H1 (cell line): ENCODE data around the gene RPTOR. TPM values are rescaled to one million over a fixed set of nuclear protein-coding genes. Genes with fewer than 3 reads are reported as not detected.
A peak's percentile ranks its signal among the peaks of the same experiment; 100 is the strongest.

Experiments used
- CEBPB ChIP-seq: IDR thresholded peaks from 2 replicates; pipeline ENCODE4 v1.6.1; 2012; ENCODE audit warnings: low read depth, low read length
- CHD1 ChIP-seq: IDR thresholded peaks from 2 replicates; pipeline ENCODE4 v1.6.1; 2012; ENCODE audit warnings: low read depth, low read length, improper control_type of control experiment
- CHD2 ChIP-seq: IDR thresholded peaks from 2 replicates; pipeline ENCODE4 v1.6.1; 2012; ENCODE audit warnings: low read length, improper control_type of control experiment
- EP300 ChIP-seq, 2 experiments: IDR thresholded peaks; 1 replicate in 1 of 2; 2 replicates in 1 of 2; pipeline ENCODE4 v1.6.1; 2011 to 2012; ENCODE audit warnings: low read depth in 2 of 2, low read length in 2 of 2, mild to moderate bottlenecking in 2 of 2, borderline replicate concordance in 1 of 2, inconsistent platforms in 1 of 2, moderate library complexity in 1 of 2
- HDAC6 ChIP-seq: IDR thresholded peaks from one replicate; pipeline ENCODE4 v1.7.1; 2012; ENCODE audit warnings: low read depth, mild to moderate bottlenecking, inconsistent platforms, low read length, moderate library complexity
- KDM1A ChIP-seq: fragments of 200-600, 300-600 bp; sonication (generic); IDR thresholded peaks from 2 replicates; pipeline ENCODE4 v1.7.1; 2016; ENCODE audit warnings: mild to moderate bottlenecking, low read length, borderline replicate concordance
- KDM5A ChIP-seq: fragments of 200-600 bp; IDR thresholded peaks from 2 replicates; pipeline ENCODE4 v1.7.1; 2012; ENCODE audit warnings: mild to moderate bottlenecking, low read length, inconsistent platforms, mixed read lengths
- PHF8 ChIP-seq: fragments of 200-600 bp; sonication (generic); conservative IDR thresholded peaks from 2 replicates; pipeline ENCODE4 v1.7.1; 2012; ENCODE audit warnings: low read depth, mild to moderate bottlenecking, inconsistent platforms, low read length, moderate library complexity
- POU5F1 ChIP-seq: IDR thresholded peaks from 2 replicates; pipeline ENCODE4 v1.6.1; 2011; ENCODE audit warnings: low read depth, mild to moderate bottlenecking, low read length, moderate library complexity
- RNF2 ChIP-seq: fragments of 200-900, 300-1000 bp; sonication (generic); IDR thresholded peaks from 2 replicates; pipeline ENCODE4 v1.7.1; 2016; ENCODE audit warnings: borderline replicate concordance, low read depth, mild to moderate bottlenecking, antibody characterized with exemption, low read length; ENCODE audit not compliant: poor library complexity, severe bottlenecking; ENCODE audit errors: missing control alignments
- SP1 ChIP-seq: IDR thresholded peaks from 2 replicates; pipeline ENCODE4 v1.6.1; 2011; ENCODE audit warnings: low read depth, low read length
- SRF ChIP-seq: IDR thresholded peaks from 2 replicates; pipeline ENCODE4 v1.6.1; 2011; ENCODE audit warnings: mild to moderate bottlenecking, low read depth, low read length, moderate library complexity
- TAF1 ChIP-seq: IDR thresholded peaks from 2 replicates; pipeline ENCODE4 v1.6.1; 2011; ENCODE audit warnings: mild to moderate bottlenecking, low read depth, low read length
- TBP ChIP-seq: IDR thresholded peaks from 2 replicates; pipeline ENCODE4 v1.6.1; 2011; ENCODE audit warnings: low read depth, low read length, improper control_type of control experiment
- TEAD4 ChIP-seq: IDR thresholded peaks from 2 replicates; pipeline ENCODE4 v1.6.1; 2012; ENCODE audit warnings: low read depth, low read length, inconsistent platforms, mixed read lengths
- ZNF274 ChIP-seq: IDR thresholded peaks from 2 replicates; pipeline ENCODE4 v1.7.0; 2012; ENCODE audit warnings: low read length, borderline replicate concordance; ENCODE audit errors: extremely low read depth
- polyA plus RNA-seq, 7 experiments: library from polyadenylated mRNA; depleted of rRNA in 3 of 7; stranded (reverse) in 5 of 7; unstranded in 2 of 7; fragments of >200 nt in 5 of 7; fragments of 200-250 nt in 2 of 7; gene quantifications; 1 replicate in 5 of 7; 2 replicates in 1 of 7; 4 replicates in 1 of 7; pipeline versions ENCODE4 v1.2.1 to v1.2.3, GENCODE V29; 2011 to 2013; ENCODE audit warnings: missing spikeins in 2 of 7, mixed read lengths in 2 of 7
- total RNA-seq: library from RNA; stranded (reverse); fragmentation: NEBNext Ultra II Directional; extraction: Animal tissue kit (Norgen Biotek cat#: 25700); gene quantifications from 2 replicates; pipeline ENCODE4 v1.2.1, GENCODE V29; 2021
- TF ChIP-seq, protein P1 (sequence below): IDR thresholded peaks from 2 replicates; pipeline ENCODE4 v1.6.1; 2012; ENCODE audit warnings: low read length, inconsistent platforms
- TF ChIP-seq, protein P2 (sequence below), 3 experiments: IDR thresholded peaks; 1 replicate in 2 of 3; 2 replicates in 1 of 3; pipeline versions ENCODE4 v1.5.1 to v1.6.1; 2011; ENCODE audit warnings: low read length in 3 of 3, mild to moderate bottlenecking in 3 of 3, inconsistent platforms in 2 of 3, low read depth in 1 of 3, moderate library complexity in 1 of 3; ENCODE audit not compliant: insufficient read depth in 1 of 3; ENCODE audit errors: control extremely low read depth in 1 of 3
- TF ChIP-seq, protein P3 (sequence below): IDR thresholded peaks from 2 replicates; pipeline ENCODE4 v1.6.1; 2012; ENCODE audit warnings: inconsistent platforms

Gene RPTOR
- total and polyA plus RNA-seq, 2 of the 8 experiments (the other 6 are each of a cell fraction or from before 2014, with no cell fraction given): 6.9 to 28.7 TPM

DNA sequence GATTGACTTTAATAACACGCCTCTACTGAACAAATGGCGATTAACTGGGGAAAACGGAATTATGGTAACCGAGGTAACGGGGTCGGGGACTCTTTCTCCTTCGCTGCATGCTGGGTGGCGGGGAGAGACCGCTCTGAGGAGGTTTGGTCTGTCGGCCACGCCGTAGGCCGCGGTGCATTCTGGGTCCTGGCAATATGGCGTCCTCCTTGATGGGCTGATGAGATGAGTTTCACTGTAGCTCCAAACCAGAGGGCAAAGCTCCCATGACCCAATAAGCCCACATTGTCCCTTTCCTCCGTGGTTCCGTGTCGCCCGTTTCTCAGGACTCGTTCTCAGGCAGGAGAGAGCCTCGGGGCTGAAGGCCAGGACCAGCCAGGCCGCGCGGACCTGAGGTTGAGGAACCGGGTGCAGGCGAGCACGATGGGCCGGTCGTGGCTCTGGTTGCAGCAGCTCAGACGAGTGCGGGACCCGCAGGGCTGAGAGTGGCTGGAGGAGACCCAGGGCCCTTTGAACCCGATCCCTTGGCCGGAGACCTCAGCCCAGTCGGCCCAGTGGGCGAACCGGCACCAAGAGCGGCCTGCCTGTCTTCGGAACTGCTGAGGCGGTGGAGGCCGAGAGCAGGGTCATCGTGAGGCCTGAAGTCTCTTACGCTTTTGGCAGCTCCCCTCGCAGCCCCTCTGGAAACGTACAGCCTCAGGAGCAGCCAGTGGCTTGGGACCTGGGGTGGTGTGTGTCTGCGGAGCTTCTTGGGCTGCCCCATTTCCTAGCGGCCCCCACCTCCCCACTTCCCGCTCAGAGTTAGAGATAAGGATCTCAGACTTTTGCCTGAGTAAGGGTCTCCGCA is at the start of gene RPTOR (continued):
- TF ChIP-seq, protein P1, sequence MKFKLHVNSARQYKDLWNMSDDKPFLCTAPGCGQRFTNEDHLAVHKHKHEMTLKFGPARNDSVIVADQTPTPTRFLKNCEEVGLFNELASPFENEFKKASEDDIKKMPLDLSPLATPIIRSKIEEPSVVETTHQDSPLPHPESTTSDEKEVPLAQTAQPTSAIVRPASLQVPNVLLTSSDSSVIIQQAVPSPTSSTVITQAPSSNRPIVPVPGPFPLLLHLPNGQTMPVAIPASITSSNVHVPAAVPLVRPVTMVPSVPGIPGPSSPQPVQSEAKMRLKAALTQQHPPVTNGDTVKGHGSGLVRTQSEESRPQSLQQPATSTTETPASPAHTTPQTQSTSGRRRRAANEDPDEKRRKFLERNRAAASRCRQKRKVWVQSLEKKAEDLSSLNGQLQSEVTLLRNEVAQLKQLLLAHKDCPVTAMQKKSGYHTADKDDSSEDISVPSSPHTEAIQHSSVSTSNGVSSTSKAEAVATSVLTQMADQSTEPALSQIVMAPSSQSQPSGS: no peak
- TF ChIP-seq EP300 (IDR thresholded peaks at IDR 0.05; ENCODE audit: borderline replicate concordance in 1 of 2, low read depth in 2 of 2, low read length in 2 of 2) (0 out of 3 replicates have a peak, but pooled peaks of 1 of the 2 experiments have one; percentile 55), CEBPB (no peak), TEAD4 (peak; percentile 40; the same call in 1 of the 2 replicates), CHD2 (no peak; the same call in 1 of the 2 replicates), KDM1A (no peak), RNF2 (no peak), TAF1 (peak; percentile 99), KDM5A (peak; percentile 96), SP1 (peak; percentile 59; the same call in 1 of the 2 replicates), CHD1 (no peak), TBP (peak; percentile 93), ZNF274 (no peak), PHF8 (peak; percentile 91), HDAC6 (no peak), SRF (no peak), POU5F1 (no peak)
- TF ChIP-seq, protein P2, sequence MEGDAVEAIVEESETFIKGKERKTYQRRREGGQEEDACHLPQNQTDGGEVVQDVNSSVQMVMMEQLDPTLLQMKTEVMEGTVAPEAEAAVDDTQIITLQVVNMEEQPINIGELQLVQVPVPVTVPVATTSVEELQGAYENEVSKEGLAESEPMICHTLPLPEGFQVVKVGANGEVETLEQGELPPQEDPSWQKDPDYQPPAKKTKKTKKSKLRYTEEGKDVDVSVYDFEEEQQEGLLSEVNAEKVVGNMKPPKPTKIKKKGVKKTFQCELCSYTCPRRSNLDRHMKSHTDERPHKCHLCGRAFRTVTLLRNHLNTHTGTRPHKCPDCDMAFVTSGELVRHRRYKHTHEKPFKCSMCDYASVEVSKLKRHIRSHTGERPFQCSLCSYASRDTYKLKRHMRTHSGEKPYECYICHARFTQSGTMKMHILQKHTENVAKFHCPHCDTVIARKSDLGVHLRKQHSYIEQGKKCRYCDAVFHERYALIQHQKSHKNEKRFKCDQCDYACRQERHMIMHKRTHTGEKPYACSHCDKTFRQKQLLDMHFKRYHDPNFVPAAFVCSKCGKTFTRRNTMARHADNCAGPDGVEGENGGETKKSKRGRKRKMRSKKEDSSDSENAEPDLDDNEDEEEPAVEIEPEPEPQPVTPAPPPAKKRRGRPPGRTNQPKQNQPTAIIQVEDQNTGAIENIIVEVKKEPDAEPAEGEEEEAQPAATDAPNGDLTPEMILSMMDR (IDR thresholded peaks at IDR 0.05; ENCODE audit: control extremely low read depth in 1 of 3, insufficient read depth in 1 of 3, low read depth in 1 of 3, low read length in 3 of 3): no peak
- TF ChIP-seq, protein P3, sequence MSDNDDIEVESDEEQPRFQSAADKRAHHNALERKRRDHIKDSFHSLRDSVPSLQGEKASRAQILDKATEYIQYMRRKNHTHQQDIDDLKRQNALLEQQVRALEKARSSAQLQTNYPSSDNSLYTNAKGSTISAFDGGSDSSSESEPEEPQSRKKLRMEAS: peak; percentile 76
